GM10248 (cell line): Measurements from ENCODE around the gene FBLN2.

ENCODE experiments used
- CTCF ChIA-PET: fragments of 300-600 bp; sonication (Branson Sonifier 250); formaldehyde crosslinking; extraction: SDS; loops from one replicate; lab custom pipeline; 2021; ENCODE audit warnings: antibody characterized with exemption; lab: Yijun Ruan, JAX
- POLR2A ChIA-PET: fragments of 350-650 bp; sonication (Branson Sonifier 250); formaldehyde crosslinking; extraction: SDS; loops from one replicate; lab custom pipeline; 2020; ENCODE audit warnings: antibody characterized with exemption; lab: Yijun Ruan, JAX
- DNase-seq: peaks from one replicate; pipeline ENCODE4 v3.0.0; 2012; ENCODE audit errors: extremely low spot score
- TF ChIP-seq, protein P1 (sequence below): IDR thresholded peaks from 2 replicates; pipeline ENCODE4 v1.5.1; 2012; ENCODE audit warnings: mild to moderate bottlenecking, low read depth; ENCODE audit errors: extremely low read depth, missing control alignments, control extremely low read depth

Gene FBLN2

DNA sequence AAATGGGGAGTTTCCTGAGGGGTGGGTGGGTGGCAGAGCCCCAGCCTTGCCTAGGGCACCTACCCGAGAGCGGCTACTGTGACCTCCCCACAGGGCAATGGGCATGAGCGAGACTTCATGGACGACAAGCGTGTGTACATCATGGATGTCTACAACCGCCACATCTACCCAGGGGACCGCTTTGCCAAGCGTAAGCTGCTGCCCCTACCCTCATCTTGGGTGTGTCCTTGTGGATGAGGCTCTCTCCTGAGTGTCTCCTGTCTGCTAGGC lies 46.2 kb upstream of the FBLN2 start:
- TF ChIP-seq, protein P1, sequence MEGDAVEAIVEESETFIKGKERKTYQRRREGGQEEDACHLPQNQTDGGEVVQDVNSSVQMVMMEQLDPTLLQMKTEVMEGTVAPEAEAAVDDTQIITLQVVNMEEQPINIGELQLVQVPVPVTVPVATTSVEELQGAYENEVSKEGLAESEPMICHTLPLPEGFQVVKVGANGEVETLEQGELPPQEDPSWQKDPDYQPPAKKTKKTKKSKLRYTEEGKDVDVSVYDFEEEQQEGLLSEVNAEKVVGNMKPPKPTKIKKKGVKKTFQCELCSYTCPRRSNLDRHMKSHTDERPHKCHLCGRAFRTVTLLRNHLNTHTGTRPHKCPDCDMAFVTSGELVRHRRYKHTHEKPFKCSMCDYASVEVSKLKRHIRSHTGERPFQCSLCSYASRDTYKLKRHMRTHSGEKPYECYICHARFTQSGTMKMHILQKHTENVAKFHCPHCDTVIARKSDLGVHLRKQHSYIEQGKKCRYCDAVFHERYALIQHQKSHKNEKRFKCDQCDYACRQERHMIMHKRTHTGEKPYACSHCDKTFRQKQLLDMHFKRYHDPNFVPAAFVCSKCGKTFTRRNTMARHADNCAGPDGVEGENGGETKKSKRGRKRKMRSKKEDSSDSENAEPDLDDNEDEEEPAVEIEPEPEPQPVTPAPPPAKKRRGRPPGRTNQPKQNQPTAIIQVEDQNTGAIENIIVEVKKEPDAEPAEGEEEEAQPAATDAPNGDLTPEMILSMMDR, result no peak
- ChIA-PET CTCF (interaction anchor here (1.0 to 1.7 kb wide), 3 partner anchors 145 to 148 kb away, joined by 3 to 5 read pairs (median 3); no protein-coding TSS in a partner anchor), POLR2A (interaction anchor here (0.7 kb wide), 1 partner anchor 105 kb away, joined by 3 read pairs; no protein-coding TSS in a partner anchor)
- DNase-seq, result no peak

DNA sequence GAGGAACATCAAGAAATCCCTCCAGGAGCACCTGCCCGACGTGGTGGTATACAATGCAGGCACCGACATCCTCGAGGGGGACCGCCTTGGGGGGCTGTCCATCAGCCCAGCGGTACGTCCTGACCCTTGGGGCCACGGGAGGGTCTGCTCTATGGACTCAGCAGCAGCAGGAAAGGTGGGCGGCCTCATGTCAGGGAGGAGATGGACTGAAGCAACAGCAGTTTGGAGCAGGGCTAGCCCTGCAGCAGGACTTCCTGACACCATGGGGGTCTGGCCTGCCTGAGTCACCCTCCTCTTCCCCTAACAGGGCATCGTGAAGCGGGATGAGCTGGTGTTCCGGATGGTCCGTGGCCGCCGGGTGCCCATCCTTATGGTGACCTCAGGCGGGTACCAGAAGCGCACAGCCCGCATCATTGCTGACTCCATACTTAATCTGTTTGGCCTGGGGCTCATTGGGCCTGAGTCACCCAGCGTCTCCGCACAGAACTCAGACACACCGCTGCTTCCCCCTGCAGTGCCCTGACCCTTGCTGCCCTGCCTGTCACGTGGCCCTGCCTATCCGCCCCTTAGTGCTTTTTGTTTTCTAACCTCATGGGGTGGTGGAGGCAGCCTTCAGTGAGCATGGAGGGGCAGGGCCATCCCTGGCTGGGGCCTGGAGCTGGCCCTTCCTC lies 44.6 kb upstream of the FBLN2 start:
- ChIA-PET POLR2A (no interaction called here), CTCF (interaction anchor here (0.8 to 1.7 kb wide), 4 partner anchors 8 to 153 kb away, joined by 3 to 5 read pairs (median 3); no protein-coding TSS in a partner anchor)
- DNase-seq, result no peak
- TF ChIP-seq, protein P1, result no peak

DNA sequence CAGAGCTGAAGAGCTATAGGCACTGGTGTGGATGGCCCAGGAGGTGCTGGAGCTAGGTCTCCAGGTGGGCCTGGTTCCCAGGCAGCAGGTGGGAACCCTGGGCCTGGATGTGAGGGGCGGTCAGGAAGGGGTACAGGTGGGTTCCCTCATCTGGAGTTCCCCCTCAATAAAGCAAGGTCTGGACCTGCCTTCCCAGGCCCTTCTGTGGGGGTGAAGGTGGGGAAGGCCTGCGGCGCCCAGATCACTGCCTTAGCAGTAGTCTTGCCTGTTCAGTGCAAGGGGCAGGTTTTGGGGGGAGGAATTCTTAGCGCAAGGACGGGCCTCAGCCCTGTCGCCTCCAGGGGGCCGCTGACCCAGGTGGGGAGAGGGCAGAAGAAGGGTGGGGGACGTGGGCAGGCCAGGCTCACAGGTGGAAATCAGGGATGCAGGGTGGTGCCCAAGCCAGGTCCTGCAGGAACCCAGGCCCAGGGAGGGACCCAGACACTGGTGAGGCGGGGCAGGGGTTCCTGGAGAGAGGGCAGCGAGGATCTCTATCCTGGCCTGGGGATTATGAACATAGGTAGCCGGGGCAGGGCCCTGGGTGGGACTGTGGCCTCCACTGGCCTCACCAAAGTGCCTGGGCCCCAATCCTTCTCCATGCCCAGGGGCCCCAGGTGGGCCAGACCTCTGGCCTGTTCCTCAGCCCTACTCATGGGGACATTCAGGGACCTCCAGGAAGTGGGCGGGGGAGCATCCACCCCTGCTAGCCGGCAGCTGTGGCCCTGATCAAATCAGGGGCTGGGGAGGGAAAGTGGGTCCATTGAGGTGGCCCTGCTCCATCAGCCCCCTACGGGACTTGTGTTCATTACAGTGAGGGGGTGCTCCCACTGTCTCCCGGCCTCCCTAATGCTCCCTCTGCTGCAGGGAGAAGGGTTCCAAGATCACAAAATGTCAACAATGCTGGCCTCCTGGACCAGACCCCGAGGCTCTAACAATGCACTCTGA lies 43.5 kb upstream of the FBLN2 start:
- DNase-seq, result no peak
- ChIA-PET POLR2A (no interaction called here), CTCF (interaction anchor here (1.2 kb wide), 1 partner anchor 9 kb away, joined by 3 read pairs; no protein-coding TSS in a partner anchor)
- TF ChIP-seq, protein P1, result no peak

DNA sequence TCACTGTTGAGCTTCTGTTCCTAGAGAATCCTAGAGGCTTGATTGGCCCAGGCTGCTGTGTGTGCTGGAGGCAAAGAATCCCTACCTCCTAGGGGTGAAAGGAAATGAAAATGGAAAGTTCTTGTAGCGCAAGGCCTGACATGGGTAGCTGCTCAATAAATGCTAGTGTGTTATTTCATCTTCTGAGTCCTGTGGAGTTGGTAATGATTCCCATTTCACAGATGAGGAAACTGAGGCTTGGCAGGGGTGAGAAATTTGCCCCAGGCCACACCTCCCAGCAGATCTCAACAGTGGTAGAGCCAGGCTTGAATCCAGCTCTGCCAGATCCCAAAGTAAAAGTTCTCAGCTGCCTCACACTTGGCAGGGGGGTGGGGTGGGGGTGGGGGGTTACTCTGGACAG lies 42.7 kb upstream of the FBLN2 start:
- POLR2A ChIA-PET, result no interaction called here
- TF ChIP-seq, protein P1, result no peak
- no peak for DNase-seq
- CTCF ChIA-PET, result no interaction called here

DNA sequence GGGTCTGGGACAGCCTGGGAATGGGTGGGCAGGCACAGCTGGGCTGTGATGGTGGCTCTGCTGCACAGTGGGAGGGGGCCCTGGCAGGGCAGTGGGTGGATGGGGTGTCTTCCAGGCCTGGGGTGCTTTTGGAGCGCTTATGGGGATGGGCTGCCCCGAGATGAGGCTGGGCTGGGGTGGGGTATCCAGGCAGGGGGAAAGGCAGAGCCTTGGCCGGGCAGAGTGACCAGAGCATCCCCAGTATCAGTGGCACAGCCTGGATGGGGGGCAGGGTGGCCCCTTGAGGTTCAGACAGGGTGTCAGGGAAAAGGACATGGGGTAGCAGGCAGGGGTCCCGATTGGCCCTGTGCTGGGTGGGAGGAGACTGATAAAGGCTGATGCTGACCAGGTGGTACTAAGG lies 42.2 kb upstream of the FBLN2 start:
- no peak for DNase-seq
- CTCF ChIA-PET, result interaction anchor here (1.4 kb wide), 1 partner anchor 11 kb away, joined by 6 read pairs; no protein-coding TSS in a partner anchor
- TF ChIP-seq, protein P1, result no peak
- POLR2A ChIA-PET, result no interaction called here

DNA sequence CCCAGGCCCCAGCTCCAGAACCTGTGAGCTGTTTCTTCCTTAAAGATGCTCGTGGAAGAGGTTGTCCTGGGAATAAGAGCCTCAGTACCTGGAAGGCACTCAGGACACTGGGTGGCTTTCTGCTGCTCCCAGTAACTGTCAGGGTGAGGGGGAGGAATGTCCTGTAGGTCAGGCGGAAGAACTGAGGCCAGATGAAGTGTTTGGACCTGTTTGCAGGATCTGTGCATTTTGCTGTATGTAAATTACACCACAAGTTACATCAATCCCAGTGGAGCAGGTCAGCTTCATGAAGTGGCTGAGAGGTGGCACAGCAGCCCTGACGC lies 41.7 kb upstream of the FBLN2 start:
- ChIA-PET POLR2A (no interaction called here), CTCF (interaction anchor here (1.4 kb wide), 3 partner anchors 11 to 141 kb away, joined by 3 to 6 read pairs (median 4); no protein-coding TSS in a partner anchor)
- TF ChIP-seq, protein P1, result no peak
- DNase-seq, result no peak
